NCI-H524 treated with DMSO at 0.1 percent for 48 hours (cell line): ENCODE measurements around the gene CUX1.
"Not testable (repeated sequence)": the region's sequence is repeated elsewhere in the genome, so short reads cannot be mapped to it uniquely, and the experiment has no call there.

Experiments
- DNase-seq: peaks from one replicate; lab custom pipeline; 2025; lab: John Stamatoyannopoulos, UW

Gene CUX1

DNA sequence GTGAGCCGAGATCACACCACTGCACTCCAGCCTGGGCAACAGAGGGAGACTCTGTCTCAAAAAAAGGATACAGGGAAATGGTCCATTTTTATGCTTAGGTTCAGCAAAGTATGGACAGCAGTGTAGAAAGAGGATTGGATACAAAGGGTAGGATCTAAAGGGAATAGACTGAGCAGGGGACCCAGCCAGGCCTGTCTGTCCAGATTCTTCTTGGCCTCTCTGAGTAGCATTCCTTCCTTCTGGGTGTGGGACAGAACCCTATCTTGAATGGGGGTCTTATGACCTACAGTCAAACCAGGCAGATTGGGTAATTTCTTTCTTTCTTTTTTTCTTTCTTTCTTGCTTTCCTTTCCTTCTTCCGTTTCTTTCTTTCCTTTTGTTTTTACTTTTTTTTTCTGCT lies 494.9 kb downstream of the CUX1 start:
- DNase-seq = no peak

DNA sequence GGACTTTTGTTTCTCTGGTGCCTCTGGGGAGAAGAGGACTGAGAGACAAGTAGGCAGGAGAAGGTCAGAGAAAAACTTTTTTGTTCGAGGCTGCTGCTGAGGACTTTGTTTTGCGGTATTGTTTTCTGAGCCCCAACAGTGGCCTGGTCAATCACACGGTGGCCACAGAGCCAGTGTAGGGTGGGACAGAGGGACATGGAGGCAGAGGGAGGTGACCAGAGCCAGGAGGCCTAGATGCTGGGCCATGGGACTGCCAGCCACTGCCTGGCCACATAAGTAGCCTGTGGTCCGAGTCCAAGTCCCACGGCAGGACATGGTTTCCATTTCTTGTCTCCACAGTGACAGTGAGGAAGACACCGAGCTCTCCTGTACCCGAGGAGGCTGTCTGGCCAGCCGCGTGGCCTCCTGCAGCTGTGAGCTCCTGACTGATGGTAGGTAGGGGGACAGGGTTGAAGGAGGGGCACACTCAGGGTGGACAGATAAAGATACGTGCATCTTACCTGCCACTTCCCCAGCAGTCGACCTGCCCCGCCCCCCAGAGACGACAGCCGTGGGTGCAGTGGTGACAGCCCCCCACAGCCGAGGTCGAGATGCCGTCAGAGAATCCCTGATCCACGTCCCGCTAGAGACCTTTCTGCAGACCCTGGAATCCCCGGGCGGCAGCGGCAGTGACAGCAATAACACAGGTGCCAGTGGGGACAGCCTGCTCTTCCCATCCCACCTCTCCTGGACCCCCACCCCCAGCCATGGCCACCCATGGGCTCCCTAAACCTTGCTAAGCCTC lies 496.8 kb downstream of the CUX1 start:
- DNase-seq = no peak

DNA sequence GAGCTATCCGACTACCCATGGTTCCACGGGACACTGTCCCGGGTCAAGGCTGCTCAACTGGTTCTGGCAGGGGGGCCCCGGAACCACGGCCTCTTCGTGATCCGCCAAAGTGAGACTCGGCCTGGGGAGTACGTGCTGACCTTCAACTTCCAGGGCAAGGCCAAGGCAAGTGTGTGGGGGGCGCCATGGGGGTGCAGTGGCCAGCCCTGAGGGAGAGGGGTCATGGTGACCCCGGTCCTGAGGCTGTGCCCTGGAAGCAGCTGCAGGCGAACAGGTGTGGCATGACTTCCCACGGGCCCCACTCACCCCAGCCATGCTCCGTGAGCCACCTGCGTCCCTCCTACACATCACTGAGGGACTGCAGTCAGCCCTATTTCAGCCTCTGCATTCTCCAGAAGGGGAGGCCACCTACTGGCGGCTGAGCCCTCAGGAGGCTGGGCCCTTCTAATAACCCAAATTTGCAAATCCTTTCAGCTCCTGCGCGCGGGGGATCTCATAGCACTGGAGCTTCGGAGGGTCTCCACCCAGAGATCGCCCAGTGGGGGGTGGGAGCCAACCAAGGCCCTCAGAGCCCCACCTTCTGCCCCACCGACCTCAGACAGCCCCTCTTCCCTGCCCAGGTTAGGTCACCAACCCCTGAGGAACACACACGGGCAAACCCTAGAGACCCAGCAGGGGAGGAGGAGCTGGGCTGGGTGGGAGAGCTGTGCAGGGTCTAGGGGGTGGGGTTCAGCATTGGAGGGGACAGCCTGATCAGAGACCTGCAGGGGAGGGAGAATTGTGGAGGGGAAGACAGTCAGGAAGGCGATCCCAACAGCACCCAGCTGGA lies 500.0 kb downstream of the CUX1 start:
- DNase-seq = no peak

DNA sequence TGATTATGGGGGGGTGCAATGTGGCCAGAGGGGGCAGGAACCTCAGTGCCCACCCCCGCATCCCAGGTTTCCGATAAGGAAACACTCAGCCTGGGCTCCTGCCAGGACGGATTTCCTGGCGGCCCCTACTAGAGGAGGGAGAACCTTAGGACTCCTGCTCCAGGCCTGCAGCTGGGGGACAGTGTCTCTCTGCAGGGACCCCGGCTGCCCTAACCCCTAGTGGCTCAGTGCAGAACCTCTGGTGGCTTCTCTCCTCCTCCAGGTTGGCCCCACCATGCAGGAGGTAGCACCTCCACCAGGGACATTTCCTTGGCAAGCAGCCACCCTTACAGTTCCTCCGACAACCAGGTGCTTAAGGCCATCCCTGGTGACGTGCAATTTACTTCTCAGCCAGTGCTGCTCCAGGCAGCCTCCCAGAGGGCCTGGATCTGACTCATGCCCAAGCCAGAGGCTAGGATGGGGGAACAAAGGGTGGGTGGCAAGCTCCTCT lies 501.1 kb downstream of the CUX1 start:
- no peak for DNase-seq

DNA sequence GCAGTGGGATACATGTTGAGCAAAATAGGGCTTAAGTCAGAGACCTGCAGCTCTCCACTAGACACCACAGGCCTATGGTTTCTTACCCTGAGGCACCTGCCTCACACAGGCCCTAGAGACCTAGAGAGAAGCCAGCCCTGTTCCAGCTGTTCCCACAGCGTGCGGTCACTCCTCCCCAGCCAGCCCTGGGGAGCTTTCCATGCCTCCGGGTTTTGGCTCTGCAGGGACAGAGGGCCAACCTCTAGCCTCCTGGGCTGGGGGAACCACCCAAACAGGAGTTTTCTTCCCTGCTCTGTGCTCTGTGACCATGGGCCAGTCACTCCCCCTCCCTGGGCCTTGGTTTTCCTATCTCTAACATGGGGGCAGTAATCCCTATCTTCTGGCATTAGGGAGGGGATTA lies 502.2 kb downstream of the CUX1 start:
- DNase-seq = no peak

DNA sequence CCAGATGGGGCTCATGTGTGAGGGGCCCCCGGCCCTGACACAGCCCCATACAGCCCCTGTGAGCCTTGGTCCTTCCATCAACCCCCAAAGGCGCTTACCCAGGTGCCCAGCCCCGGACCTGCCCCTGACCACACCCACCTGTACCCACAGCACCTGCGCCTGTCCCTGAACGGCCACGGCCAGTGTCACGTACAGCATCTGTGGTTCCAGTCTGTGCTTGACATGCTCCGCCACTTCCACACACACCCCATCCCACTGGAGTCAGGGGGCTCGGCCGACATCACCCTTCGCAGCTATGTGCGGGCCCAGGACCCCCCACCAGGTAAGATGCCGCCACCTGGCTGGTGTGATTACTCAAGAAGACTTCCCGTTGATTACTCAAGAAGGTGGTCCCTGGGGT lies 502.8 kb downstream of the CUX1 start:
- DNase-seq = no peak

DNA sequence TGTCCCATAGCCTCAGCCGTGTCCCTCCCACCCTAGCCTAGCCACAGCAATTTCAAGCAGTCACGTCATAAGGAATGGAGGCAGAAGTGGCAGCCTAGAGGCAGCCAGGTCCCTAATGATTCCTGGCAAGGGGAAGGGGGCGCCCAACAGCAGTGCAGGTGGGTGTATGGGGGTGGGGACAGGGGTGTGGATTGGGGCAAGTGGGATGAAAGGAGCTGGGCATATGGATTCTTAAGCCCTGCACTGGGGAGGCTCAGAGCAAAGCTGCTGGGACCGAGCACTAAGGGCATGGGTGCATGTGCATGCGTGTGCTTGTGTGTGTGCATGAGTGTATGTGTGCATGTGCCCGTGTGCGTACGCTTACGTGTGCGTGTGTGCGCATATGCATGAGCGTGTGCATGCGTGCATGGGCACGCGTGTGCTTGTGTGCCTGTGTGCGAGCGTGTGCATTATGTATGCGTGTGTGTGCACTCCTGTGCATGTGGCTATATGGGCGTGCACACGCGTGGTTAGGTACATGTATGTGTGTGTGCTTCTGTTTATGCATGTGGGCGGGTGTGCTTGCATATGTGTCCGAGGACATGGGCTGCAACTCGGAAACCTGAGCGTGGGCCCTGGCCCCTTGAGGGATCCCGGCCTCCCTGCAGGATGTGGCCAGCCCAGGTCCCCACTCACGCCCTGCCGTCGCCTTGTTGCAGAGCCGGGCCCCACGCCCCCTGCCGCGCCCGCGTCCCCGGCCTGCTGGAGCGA lies 503.4 kb downstream of the CUX1 start:
- no peak for DNase-seq

DNA sequence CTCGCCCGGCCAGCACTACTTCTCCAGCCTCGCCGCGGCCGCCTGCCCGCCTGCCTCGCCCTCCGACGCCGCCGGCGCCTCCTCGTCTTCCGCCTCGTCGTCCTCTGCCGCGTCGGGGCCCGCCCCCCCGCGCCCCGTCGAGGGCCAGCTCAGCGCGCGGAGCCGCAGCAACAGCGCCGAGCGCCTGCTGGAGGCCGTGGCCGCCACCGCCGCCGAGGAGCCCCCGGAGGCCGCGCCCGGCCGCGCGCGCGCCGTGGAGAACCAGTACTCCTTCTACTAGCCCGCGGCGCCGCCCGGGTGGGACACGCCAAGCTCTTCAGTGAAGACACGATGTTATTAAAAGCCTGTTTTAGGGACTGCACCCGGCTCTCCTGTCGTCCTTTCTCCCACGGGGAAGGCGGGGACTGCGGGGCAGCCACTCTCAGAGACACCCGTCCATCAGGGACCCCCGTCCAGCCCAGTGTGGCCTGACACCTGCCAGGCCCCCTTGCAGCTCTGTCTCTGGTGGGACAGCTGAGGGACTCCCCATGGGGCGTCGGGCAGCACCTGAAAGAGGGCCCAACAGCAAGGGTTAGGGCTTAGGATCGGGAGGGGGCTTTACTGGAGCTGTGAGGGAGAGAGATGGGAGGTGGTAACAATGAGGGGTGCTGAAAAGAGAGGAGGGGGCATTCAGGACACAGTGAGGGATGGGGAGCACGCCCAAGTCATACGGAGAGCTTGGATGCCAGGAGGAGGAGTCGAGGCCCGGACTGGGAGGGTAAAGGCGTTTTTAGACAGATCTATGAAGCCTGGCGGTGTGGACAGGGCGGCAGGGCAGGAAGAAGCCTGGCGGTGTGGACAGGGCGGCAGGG lies 504.1 kb downstream of the CUX1 start:
- DNase-seq = no peak

DNA sequence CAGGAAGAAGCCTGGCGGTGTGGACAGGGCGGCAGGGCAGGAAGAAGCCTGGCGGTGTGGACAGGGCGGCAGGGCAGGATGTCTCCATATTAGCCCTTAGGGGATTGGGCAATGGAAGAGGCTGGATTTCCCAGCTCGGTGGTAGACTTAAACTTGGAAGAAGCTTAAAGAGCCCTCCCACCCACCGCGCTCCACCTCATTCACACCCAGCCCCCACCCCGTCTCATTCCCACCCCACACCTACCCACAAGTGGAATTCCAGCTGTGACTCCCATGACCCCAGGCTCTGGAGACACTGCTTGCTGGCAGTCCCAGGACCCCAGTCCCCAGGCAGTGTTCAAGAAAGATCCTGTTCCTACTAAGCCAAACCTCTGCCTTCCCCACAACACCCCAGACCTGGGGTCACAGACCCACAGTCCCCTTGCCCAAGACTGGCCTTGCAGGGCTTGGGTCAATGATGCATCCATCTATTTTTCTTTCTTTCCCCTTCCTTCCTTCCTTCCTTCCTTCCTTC lies 504.8 kb downstream of the CUX1 start:
- no peak for DNase-seq

DNA sequence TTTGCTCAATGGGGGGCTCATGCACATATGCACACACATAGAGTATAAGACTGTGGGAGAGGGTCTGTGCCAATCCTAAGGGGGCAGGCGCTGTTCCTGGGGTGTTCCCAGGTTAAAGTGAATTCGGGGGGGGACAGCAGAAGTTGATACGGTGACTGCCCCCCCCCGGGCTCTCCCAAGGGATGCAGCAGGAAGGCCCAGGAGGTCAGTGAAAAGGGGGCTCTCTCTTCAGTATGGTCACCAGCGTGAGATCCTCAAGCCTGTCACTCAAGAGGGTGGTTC lies 506.4 kb downstream of the CUX1 start:
- DNase-seq = no peak

DNA sequence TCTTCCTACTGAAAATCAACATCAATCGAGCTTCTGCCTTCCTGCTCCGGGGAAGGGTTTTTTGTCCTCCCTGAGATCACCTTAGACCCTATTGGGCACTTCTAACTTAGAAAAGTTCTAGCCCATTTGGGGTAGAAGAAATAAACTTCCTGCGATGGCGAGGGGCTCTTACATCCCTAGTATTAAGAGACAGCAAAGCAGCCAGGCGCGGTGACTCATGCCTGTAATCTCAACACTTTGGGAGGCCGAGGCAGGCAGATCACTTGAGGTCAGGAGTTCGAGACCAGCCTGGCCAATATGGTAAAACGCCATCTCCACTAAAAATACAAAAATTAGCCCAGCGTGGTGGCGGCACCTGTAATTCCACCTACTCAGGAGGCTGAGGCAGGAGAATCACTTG lies 507.7 kb downstream of the CUX1 start:
- DNase-seq = not testable (repeated sequence)

DNA sequence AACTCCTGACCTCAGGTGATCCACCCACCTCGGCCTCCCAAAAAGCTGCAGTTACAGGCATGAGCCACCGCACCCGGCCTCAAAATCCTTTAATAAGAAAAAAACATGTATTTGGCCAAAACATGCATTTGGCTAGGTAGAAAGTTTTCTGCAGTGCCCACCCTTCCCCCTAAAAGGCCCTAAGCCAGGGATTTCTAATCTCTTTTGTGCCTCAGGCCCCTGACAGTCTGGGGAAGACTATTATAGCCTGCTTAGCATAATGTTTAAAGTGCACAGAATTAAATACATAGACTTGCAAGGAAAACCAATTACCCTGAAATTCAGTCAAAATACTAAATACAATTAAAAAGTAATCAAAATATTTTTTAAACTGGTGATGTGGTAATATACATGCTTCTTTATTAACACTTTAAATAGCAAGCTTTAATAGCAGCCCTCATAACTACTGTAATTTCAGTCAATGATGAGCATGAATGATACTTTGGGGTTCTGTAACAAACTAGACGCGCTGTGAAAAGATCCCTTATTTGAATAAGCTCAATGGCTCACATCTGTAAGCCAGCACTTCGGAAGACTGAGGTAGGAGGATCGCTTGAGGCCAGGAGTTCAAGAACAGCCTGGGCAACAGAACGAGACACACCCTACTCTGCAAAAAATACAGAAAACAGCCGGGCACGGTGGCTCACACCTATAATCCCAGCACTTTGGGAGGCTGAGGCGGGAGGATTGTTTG lies 508.9 kb downstream of the CUX1 start:
- no peak for DNase-seq

DNA sequence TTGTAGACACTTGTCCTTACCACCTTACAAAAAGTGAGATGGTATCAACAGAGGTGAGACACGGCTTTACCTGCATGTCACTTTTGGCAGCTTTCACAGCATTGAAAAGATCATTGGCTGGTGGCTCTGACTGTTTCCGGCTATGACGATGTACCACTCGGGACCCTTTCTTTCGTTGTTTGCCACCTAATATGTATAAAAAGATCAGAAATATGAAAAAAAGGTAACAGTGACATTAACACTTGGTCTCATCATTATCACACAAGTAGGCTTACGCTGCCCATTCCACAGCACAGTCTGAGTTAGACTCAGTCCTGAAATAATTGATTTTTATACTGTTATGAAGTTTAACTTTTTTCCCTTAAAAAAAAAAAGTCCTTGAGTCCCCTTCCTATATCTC lies 509.8 kb downstream of the CUX1 start:
- DNase-seq = not testable (repeated sequence)

DNA sequence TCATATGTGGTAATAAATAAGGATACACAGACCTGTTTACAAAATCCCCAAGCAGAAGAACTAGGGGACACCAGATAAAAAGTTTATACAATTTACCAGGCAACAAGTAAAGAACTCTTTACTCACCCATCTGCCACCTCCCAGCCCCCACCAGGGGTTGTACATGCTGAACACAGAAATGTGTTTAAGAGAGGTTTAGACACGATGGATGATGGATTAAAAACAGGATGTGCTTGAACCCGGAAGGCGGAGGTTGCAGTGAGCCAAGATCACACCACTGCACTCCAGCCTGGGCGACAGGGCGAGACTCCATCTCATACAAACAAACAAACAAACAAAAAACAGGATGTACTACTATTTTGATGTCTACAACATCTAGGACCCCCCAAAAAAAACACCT lies 511.4 kb downstream of the CUX1 start:
- not testable (repeated sequence) for DNase-seq

DNA sequence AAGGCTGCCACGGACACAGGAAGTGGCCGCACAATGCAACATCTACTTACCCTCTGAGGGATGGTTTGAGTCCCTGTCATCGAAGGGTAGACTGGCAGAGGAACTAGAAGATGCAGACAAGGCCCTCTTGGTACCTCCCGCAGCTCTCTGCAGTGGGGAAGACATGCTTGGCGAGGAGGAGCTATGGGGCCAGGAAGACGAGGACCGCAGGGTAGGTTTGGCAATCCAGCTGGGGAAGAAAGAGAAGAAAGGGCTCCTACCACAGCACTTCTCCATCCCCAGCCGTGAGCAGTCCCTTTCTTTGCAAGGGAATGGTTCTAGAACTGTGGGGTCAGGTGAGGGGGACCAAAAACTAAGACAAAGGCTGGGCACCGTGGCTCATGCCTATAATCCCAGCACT lies 511.9 kb downstream of the CUX1 start:
- DNase-seq = not testable (repeated sequence)

DNA sequence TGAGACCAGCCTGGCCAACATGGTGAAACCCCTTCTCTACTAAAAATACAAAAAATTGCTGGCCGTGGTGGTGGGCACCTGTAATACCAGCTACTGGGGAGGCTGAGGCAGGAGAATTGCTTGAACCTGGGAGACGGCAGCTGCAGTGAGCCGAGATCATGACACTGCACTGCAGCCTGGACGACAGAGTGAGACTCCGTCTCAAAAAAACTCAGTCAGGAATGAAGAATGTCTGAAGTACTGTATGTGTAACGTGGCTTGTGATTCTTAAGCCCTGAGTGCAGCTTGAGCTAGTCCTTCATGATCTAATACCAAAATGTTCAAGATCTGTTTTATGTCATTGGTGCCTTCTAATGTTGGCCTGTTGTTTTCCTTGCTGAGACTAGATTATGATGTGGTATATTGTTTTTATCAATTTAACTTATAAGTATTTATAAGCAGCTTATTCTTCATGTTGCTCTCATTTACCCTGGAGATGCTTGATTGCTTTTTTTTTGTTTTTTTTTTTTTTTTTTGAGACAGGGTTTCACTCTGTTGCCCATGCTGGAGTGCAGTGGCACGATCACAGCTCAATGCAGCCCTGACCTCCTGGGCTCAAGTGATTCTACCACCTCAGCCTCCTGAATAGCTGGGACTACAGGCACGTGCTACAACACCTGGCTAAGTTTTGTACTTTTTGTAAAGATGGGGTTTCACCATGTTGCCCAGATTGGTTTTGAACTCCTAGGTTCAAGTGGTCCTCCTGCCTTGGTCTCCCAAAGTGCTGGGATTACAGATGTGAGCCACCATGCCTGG lies 513.4 kb downstream of the CUX1 start:
- not testable (repeated sequence) for DNase-seq
